ENCODE measurements around the gene VSIG10.

Gene VSIG10

DNA sequence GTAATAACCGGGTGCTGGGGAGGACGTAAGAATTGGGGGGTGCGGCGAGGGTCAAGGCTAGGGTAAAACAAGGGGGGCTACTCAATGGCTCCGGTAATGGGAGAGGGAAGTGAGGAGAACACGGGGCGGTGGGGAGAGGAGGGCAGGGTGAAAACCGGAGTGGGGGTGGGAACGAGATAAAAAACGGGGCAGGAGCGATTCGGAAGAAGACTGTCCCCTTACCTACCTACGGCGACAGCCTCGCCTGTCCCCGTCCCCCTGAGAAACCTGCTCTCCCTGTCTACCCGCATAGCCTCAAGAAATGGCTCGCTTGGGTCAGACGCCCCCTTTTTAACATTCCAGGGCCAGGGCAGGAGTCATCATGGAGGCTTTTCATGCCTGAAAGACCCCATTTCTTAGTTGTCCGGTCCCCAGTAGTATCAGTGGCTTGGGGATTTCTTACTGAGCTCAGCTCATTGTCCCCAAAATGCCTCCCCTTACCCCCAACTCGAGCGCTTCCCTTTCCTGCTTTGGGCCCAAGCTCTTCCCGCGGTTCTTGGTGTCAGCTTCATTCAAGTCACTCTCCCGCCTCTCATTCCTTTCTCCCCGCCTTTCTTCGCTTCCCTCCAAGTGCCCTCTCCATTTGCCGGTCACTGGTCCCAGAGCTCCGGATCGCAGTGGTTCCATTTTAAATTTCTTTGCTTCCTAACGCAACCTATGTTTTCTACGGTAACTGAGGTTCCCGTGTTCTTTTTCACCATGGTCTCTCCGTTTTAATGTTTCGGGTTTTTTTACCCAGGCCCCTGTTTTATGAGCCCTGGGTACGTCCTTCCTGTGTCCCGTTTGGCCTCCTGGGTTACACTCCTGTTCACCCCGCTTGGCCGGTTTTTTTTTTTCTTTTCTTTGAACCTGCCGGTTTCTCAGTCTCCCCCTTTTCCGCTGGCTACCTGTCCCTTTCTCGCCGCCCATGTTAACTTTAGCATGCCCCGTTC lies 41.7 kb downstream of the VSIG10 start:
- in situ Hi-C loops (cut with HindIII; ENCODE audit: low pct_unique_long_range_greater_than_20kb, low sequenced_read_pairs): no loop called here
- DNase-seq (ENCODE audit: low read depth in 1 of 2, low spot score in 1 of 2): peak; percentile 85 to 86
- TF ChIP-seq JUND (IDR thresholded peaks at IDR 0.05; ENCODE audit: low read depth): no peak

DNA sequence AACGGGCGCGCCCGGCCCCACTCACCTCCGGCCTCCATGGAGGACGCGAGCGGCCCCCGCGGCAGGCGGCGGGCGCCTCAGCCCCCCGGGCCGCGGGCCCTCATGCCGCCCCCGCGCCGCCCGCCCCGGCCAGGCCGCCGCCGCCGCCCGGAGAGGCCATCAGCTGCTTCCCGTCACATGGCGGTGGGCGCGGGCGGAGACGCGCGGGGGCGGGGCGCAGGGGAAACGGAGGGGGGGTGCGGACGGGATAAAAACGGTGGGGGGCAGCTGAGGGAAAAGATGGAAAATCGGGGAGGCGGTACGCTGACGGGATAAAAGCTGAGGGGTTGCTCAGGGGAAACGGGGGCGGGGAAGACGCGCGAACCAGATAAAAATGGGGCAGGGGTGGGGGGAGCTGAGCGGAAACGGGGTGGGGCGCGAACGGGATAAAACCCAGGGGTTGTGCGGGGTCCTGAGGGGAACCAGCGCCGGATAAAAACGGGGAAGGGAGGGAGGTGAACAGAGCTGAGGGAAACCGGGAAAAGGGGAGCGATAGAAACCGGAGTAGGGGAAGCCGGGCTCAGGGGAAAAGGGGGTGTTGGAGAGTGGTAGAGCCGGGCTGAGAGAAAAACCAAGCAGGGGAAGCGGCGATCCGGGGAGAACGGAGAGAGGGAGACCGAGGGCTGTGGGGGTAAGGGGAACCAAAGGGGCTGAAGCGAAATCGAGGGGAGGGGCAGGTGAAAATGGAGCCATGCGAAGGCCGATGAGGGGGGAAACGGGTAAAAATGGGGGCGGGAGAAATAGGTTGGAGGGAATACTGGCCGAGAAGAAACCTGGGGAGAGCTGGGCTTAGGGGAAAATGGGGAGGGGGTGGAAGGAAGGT lies 42.6 kb downstream of the VSIG10 start, which contains the start of gene WSB2:
TSS of gene WSB2 (minus strand) at position 169 of the 862 bp plus-strand sequence. CDS start at position 38, 131 bp downstream.
- in situ Hi-C loops (cut with HindIII; ENCODE audit: low pct_unique_long_range_greater_than_20kb, low sequenced_read_pairs): no loop called here
- no peak for TF ChIP-seq JUND (IDR thresholded peaks at IDR 0.05; ENCODE audit: low read depth)
- DNase-seq (ENCODE audit: low read depth in 1 of 2, low spot score in 1 of 2): peak; percentile 64 to 70

DNA sequence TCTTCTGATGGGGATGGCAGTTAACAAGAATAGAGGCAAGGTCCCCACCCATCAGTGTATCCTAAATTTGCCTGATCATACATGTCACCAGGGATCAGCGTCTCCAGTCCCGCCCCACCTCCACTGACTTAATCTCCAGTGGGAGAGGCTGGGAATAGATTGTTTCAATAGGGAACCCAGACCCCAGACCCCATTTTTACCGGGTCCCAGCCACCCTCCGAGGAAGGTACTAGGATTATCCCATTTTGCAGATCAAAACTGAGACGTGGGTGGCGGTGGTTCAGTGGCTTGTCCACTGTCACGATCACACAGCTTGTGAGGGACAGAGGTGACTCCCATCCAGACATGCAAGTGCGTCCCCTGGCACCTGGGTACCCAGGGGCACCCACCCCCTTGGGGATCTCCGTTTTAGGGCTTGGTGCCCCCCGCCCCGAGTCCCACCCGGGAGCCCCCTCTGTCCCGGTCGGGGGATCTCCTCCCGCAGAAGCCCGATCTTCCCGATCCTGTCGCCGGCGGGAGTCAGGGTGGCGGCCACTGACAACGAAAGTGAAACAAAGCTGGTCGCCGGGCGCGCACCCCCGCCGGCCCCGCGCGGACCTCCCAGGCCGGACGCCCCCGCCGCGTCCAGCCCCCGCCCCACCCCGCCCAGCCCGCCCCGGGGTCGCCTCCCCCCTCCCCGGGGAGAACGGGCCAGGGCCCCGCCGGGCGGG lies 43.4 kb downstream of the VSIG10 start:
- in situ Hi-C loops (cut with HindIII; ENCODE audit: low pct_unique_long_range_greater_than_20kb, low sequenced_read_pairs): no loop called here

DNA sequence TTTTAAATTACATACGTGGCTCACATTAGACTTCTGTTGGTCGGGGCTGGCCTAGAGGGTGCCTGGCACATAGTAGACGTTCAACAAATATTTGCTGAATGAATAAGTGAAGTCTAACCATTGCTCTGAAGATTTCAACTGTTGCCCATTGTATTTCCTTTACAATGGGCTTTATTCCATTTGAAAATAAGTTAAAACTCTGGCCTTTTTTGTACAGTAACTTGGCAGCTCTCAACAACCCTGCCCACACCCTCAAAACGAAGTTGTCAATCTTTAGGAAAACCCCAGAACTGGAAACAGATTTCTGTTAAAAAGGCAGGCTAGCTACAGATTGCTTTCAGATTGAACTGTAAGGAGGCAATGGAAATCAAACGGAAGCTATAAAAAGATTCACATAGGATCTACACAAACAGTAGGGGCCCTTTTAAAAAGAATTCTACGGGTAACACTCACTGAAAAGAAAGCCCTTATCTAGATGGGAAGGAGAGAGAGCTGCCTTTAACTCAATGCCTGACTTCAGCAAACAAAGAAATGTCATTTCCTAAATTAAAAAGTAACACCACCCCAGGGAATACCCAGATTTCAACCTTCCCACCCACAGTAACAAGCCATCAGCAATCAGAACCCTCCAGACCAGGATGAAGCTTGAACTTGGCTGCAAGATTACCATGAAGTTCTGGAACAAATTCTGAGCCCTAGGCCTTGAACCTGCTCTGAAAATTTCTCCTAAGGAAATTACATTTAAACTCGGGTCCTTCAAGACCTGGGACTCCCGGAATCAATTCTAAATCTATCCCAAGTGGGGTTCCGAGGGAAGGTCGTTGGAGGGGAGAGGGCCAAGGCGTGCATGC lies 44.2 kb downstream of the VSIG10 start:
- in situ Hi-C loops (cut with HindIII; ENCODE audit: low pct_unique_long_range_greater_than_20kb, low sequenced_read_pairs): no loop called here
- DNase-seq (ENCODE audit: low read depth in 1 of 2, low spot score in 1 of 2): peak in 1 of 2 experiments; percentile 50
- no peak for TF ChIP-seq JUND (IDR thresholded peaks at IDR 0.05; ENCODE audit: low read depth)

More for the DNA sequence above, 43.4 kb downstream of the VSIG10 start:
- peak; percentile 38 to 49 for DNase-seq (ENCODE audit: low read depth in 1 of 2, low spot score in 1 of 2)
- TF ChIP-seq JUND (IDR thresholded peaks at IDR 0.05; ENCODE audit: low read depth): no peak

DNA sequence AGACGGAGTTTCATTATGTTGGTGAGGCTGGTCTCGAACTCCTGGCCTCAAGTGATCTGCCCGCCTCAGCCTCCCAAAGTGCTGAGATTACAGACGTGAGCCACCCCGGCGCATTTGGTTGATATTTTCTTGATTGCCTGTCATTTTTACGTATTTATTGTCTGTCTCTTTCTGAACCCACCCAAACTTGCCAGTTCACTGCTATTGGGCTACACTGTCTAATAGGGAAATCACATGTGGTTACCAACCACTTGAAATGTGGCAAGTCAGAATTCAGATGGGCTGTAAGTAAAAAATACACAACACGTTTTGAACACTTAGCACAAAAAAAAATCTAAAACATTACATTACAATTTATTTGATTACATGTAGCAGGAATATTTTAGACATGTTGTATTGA lies 44.9 kb downstream of the VSIG10 start:
- in situ Hi-C loops (cut with HindIII; ENCODE audit: low pct_unique_long_range_greater_than_20kb, low sequenced_read_pairs): no loop called here
- TF ChIP-seq JUND (IDR thresholded peaks at IDR 0.05; ENCODE audit: low read depth): no peak
- DNase-seq (ENCODE audit: low read depth in 1 of 2, low spot score in 1 of 2): no peak

DNA sequence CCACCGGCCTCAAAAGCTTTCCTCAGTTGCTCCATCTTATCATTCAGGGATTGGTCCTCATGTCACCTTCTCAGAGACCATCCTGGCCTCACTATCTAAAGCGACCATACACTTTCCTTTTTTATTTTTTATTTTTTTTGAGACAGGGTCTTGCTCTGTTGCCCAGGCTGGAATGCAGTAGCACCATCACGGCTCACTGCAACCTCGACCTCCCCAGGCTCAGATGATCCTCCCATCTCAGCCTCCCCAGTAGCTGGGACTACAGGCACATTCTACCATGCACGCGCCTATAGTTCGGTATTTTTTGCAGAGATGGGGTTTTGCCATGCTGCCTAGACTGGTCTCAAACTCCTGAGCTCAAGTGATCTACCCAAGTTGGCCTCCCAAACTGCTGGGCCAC lies 45.6 kb downstream of the VSIG10 start:
- no peak for TF ChIP-seq JUND (IDR thresholded peaks at IDR 0.05; ENCODE audit: low read depth)
- in situ Hi-C loops (cut with HindIII; ENCODE audit: low pct_unique_long_range_greater_than_20kb, low sequenced_read_pairs): no loop called here
- no peak for DNase-seq (ENCODE audit: low read depth in 1 of 2, low spot score in 1 of 2)

DNA sequence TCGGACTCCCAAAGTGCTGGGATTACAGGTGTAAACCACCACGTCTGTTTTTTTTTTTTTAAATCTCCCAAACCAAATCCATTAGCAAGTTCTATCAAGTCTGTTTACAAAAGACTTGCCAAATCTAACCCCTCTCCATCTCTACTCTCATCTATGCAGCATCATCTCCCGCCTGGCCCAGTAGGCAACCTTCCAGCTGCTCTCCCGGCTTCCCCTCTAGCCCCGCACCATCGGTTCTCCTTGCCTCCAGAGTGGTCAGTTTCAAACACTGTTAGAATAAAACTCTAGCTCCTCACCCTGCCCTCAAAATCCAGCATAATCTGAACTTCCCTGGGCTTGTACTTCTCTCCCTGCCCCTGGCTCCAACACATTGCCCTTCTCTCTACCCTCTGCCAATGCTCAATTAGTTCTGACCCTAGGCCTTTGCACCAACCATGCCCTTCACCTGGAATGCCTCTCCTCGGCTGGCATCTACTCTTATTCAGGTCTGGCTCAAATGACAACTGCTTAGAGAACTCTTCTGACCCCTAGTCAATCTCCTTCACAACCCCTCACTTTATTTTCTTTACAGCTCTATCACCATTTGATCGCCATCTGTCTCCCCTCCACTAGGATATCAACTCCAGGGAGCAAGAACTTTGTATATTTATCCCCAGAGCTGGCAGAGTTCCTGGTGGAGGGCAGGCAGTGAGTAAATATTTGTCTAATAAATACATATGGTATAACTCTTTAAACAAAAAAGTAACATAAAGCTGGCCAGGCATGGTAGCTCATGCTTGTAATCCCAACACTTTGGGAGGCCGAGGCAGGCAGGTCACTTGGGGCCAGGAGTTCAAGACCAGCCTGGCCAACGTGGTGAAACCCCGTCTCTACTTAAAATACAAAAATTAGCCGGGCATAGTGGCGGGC lies 47.7 kb downstream of the VSIG10 start:
- DNase-seq (ENCODE audit: low read depth in 1 of 2, low spot score in 1 of 2): no peak
- no peak for TF ChIP-seq JUND (IDR thresholded peaks at IDR 0.05; ENCODE audit: low read depth)
- in situ Hi-C loops (cut with HindIII; ENCODE audit: low pct_unique_long_range_greater_than_20kb, low sequenced_read_pairs): no loop called here

DNA sequence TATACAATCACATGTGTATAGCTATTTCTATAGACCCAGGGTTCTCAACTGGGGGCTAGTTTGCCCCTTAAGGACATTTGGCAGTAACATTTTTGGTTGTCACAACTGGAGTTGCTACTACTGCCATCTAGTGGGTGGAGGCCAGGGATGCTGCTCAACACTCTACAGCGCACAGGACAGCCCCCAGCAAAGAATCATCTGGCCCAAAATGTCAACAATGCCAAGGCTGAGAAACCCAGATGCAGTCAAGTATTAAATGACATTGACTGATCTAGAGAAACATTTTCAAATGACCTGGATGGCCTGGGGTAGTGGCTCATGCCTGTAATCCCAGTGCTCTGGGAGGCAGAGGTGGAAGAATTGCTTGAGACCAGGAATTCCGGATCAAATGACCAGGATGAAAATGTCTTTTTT lies 48.7 kb downstream of the VSIG10 start:
- DNase-seq (ENCODE audit: low read depth in 1 of 2, low spot score in 1 of 2): peak in 1 of 2 experiments; percentile 76
- in situ Hi-C loops (cut with HindIII; ENCODE audit: low pct_unique_long_range_greater_than_20kb, low sequenced_read_pairs): no loop called here
- TF ChIP-seq JUND (IDR thresholded peaks at IDR 0.05; ENCODE audit: low read depth): no peak

DNA sequence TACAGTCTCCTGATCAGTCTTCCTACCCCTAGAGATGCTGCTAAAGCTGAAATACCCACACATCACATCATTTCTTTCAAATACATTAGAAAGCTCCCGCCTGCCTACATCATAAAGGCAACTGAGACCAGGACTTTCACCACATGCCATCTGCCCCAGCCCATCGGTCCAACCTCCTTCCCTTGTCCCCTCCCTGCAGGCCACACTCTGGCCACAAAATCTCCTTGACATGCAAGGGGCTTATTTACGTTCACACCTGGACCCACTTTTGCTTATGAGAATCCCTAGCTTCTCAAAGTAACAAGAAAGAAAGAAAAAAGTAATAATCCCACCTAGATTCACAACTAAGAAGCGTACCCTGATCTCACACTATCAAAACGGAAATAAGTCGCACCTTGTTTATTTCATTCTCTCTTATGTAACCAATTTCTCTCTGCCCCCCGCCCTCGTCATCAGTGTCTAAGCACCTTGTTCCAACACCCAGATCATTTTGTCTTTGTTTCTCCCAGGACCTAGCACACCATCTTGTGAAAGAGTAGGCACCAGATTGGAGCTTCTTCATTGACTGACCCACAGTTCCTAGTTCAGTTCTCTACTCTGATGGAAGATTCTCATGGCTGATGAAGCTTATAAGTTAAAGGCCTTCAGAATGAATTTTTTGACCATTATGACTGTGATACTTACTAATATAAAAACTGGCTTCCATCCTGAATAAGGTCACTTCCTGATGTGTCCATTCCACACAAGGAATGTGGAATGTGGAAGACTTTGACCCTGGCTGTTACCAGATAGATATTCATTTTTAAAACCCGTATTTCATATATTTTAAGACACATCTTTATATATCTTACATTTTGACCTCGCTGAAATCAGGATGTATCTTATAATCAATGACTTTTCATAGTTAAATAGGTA lies 50.5 kb downstream of the VSIG10 start:
- no peak for TF ChIP-seq JUND (IDR thresholded peaks at IDR 0.05; ENCODE audit: low read depth)
- in situ Hi-C loops (cut with HindIII; ENCODE audit: low pct_unique_long_range_greater_than_20kb, low sequenced_read_pairs): no loop called here
- DNase-seq (ENCODE audit: low read depth in 1 of 2, low spot score in 1 of 2): no peak
